GM19397 (cell line): ENCODE data around the gene BCAR3.

Source experiments
- ATAC-seq: cut with Tn5 transposase; IDR thresholded peaks from one replicate; pipeline ENCODE4 v1.9.1; 2021; ENCODE audit warnings: mild to moderate bottlenecking, moderate library complexity; ENCODE audit not compliant: unreplicated experiment

Gene BCAR3

GRCh38 chr1:93617670-93618499 lies 63.8 kb downstream of the BCAR3 start:
- ATAC-seq = no peak

DNA sequence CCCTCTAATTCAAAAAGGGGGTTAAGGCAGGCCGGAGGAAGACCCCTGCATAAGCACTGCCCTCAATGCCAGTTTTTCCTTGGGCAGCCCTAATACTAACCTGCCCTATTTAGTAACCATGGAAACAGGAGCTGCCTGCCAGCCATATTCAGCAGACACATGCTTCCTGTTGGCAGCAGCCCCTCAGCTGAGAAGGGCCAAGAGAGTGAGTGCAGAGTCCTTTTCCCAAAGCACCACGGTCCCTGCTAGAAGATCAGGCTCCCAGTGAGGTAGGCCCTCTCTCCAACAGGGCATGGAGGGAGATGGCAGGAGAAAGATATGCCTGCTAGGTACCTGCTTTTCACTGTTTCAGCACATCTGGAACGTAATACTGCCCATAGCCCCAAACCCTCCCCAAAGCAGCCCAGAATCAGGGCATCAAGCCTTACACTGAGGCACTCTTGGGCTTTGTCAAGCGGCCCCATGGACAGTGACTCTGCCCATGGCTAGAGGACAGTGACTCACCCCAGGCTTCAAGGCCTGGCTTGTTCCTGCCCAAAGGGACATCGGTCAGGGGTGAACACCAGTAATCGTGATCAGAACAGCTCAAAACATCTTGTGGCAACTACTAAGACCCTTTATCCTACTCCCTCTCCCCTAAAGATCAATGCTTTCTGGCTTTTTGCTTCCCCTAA lies 64.5 kb downstream of the BCAR3 start:
- ATAC-seq = no peak

DNA sequence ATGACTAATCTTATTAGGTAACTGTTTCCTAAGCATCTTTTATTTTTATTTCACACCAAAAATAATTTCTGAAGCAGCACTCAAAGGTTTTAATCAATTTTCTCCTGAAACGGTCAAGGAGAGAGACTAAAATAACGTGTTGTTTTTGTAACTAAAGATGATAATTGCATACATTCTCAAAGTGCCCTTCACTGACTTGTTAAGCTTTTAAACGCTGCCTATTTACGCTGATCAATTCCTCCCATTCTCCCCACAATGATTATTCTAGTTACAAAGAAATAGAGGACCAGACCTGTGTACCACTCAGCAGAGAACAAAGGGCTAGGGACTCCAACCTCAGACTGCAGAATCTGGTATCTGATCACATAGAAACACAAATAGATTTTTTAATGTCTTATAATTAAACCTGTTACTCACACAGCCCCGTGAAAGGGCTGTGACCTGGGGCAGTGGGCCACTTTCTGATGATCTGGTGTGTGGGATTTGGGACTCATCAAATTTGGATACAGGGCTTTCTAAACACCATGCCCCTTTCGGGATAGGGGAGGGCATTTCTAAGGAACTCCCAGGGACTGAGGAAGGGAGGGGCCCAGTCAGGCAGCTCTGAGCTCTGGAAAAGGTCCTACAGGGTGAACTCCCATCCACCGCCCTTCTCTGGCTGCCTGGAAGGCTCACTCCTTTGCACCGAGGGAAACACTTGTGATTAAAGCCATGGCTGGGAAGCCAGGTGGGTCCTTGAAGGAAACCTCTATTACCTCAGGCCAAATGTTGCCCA lies 65.2 kb downstream of the BCAR3 start:
- ATAC-seq = no peak

- ATAC-seq = peak; percentile 84
These were observed 66.0 kb downstream of the BCAR3 start for GRCh38 chr1:93615582-93616150.

DNA sequence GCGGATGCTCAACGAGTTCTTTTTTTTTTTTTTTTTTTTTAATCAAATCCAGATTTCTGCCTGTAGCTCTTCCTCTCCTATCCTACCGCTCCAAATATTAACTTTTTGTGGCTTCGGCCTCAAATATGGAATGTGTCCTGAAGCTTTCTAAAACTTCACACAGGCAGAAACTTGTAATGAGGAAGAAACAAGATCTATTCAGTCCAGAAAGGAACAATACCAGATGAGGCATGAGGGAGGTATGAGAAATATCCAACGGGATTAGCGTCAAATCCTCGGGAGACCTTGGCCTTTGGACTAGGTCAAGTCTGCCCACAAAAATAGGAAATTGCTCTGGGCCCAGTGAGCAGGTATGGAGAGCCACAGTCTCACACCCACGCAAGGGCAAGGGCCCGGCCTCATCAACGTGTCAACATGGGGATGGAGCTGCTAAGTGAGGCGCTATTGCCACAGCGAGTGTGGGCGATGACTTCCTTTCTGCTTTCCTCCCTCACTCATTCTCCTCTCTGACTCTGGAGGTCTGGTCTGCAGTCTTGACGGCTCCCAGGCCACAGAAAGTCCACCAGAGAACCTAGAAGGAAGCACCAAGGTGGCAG lies 66.6 kb downstream of the BCAR3 start:
- ATAC-seq = peak; percentile 36

- no peak for ATAC-seq
These were observed 67.1 kb downstream of the BCAR3 start for GRCh38 chr1:93614541-93614940.

- no peak for ATAC-seq
These were observed 67.7 kb downstream of the BCAR3 start for GRCh38 chr1:93613898-93614297.

DNA sequence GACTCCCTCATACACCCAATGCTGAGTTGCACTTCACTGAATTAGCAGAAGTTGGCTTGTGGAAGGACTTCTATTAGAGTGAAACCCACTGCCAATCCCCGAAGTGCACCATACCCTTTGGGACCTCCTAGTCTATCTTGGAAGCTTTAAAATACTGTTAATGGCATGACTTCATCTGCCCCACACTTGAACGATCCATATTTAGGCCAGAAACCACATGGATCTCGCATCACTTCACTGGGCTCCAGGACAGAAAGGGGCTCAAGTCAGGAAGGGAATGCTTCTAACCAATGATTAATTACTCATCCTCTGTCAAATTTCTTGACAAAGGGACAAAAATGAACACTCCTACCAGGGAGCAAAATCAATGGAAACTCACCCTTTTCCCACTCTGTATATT lies 69.1 kb downstream of the BCAR3 start:
- no peak for ATAC-seq

DNA sequence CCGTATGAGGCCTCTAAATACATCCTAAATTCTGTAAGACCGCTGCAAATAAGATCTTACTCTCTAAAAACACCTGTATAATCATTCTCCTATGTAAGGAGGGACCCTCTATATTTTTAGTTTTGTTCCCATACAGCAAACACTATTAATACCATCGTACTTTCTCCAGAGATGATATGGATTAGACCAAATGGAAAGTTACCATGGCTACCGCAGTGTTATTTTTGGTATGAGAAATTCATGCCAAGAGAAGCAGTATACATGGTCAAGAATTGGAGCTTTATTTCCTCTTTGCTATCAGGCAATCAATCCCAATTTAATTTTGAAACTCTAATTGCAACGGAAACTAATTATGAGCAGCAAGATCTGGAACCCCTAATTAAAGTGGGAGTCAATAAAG lies 70.0 kb downstream of the BCAR3 start:
- ATAC-seq = no peak

DNA sequence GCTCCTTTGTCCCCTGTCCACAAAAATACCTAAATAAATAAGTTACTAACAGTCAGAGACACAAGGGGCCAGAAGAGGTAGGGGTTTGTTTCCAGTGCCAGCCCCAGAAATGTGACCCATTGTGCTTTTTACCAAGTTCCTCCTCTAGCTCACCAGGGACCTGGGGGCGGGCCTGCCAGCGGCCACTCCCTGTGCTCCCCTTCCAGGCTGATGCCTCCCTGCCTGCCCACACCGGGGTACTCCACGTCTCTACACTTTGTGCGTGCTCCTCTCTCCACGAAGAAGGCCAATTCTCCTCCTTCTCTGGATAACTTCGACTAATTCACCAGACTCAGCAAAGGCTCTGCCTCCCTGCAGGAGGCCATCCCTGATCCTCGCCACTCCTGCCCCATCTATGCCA lies 72.1 kb downstream of the BCAR3 start:
- no peak for ATAC-seq

GRCh38 chr1:93608187-93609109 lies 73.2 kb downstream of the BCAR3 start:
- ATAC-seq = peak; percentile 21

- peak; percentile 83 for ATAC-seq
These were observed 73.8 kb downstream of the BCAR3 start for GRCh38 chr1:93607814-93608186.

DNA sequence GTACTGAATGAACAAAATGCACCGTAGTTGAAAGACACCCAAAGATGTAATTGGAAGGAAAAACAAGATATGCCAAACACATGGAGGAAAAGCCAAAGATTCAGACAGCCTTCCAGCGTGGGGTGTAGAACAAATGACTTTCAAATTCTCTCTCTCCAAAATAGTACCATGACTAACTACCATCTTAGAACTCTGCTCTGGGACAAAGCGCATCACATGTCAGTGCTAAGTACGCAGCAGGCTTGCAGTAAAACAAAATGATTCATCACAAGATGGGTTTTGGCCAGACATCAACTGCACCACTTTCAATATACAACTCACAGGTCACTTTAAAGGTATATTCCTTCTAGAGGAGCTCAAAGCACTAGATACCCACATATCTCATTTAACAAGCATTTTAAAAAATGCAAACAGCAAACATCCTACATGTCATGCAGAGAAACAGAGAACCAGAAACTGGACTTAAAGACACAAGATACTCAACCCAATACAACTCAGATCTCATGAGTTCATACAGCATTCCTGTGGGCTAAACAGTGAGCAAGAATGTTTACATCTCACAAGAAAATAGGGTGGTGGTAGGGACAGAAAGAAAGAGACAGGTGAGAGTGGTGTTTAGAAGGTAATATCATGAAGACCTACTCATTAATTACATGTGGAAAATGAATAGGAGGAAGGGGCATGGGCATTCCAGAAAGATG lies 75.7 kb downstream of the BCAR3 start:
- no peak for ATAC-seq

- ATAC-seq = no peak
These were observed 76.5 kb downstream of the BCAR3 start for GRCh38 chr1:93605026-93605568.

- ATAC-seq = no peak
These were observed 77.2 kb downstream of the BCAR3 start for GRCh38 chr1:93604411-93604810.

- ATAC-seq = no peak
These were observed 78.0 kb downstream of the BCAR3 start for GRCh38 chr1:93603601-93604000.

GRCh38 chr1:93603106-93603505 lies 78.5 kb downstream of the BCAR3 start:
- ATAC-seq = no peak

DNA sequence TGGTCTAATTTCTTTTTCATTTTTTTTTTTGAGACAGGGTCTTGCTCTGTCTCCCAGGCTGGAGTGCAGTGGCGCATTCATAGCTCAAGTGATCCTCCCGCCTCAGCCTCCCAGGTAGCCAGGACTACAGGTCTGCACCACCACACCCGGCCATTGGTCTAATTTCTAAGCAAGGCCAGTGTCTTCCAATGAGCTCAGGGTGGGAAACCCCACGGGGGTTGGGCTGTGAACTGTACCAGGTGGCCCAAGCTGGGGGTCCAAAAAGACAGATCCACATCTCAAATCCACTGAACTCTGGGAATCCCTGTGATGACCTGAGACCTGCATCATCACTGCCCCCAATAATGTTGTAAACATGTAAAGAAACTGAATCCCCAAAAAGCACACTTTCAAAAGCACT lies 79.5 kb downstream of the BCAR3 start:
- ATAC-seq = no peak

- ATAC-seq = no peak
These were observed 80.0 kb downstream of the BCAR3 start for GRCh38 chr1:93601686-93602085.
